Tibial nerve (tissue), 3 donors: ENCODE measurements around the gene ATAT1.

Source experiments
- CTCF ChIP-seq, 5 experiments: fragments of 200-600 bp in 3 of 5; fragments of 450-650 bp in 2 of 5; sonication (generic) in 3 of 5; IDR thresholded peaks; one replicate each; pipeline ENCODE4 v1.5.1; 2016 to 2019; ENCODE audit warnings: antibody characterized with exemption in 5 of 5, mild to moderate bottlenecking in 3 of 5, moderate library complexity in 2 of 5
- POLR2A ChIP-seq, 2 donors: fragments of 450-650 bp; IDR thresholded peaks; one replicate each; pipeline ENCODE4 v1.6.1; 2017; ENCODE audit warnings: antibody characterized with exemption in 2 of 2, mild to moderate bottlenecking in 2 of 2, moderate library complexity in 2 of 2

DNA sequence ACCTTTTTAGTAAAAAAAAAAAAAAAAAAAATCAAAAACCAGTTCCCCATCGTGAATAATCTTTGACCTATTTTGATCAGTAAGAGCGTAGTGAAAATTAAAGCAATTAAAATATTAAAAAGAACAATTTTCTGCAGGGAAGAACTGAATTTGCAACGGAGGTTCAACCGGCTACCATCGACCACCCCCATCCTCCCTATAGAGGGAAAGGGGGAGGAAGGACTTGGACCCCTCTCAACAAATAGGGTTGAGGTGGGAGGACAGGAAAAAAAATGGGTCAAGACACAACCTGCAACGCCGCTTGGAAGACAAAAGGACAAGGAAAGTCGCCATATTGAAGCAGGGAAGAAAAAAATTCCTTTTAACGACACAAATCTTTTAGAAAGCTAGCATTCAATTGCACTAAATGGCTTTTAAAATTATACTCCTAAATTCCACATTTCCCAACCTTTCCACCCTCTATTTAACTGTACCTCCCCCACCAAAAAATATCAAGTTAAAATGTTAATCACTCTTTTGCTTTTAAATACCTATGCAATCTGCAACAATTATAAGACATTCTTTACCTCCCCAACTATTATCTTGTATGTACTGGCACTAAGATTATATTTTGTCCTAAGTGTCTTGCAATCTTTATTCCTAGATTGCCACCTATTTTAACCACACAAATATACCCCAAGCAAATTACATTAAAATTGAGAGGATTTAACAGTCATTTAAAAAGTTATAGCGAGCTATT lies 11.3 kb upstream of the ATAT1 start:
- TF ChIP-seq CTCF (IDR thresholded peaks at IDR 0.05), result no peak
- TF ChIP-seq POLR2A (IDR thresholded peaks at IDR 0.05), result no peak
